GM12878 (cell line): ENCODE measurements around the gene LCOR. TPM values are rescaled to one million over a fixed set of nuclear protein-coding genes. Genes with fewer than 3 reads are reported as not detected.
"Not testable (repeated sequence)": the region's sequence is repeated elsewhere in the genome, so short reads cannot be mapped to it uniquely, and the experiment has no call there.

Source experiments
- ATAC-seq: fragments of 200-7000 bp; cut with Tn5 transposase; 3 replicates; pipeline ENCODE4 v1.9.1; 2020; ENCODE audit warnings: mild to moderate bottlenecking, moderate library complexity
- BruUV-seq: library from RNA; stranded (reverse); fragments of 400-500 nt; replicated peaks from 2 replicates; lab custom pipeline; 2021; lab: Mats Ljungman, UMichigan
- CTCF ChIA-PET: fragments of 300-600 bp; sonication (Branson Sonifier 250); formaldehyde crosslinking; extraction: SDS; loops from one replicate; lab custom pipeline; 2021; ENCODE audit warnings: inconsistent platforms; lab: Yijun Ruan, JAX
- POLR2A ChIA-PET: fragments of 350-600 bp; formaldehyde crosslinking; extraction: SDS; loops from one replicate; lab custom pipeline; 2021; ENCODE audit warnings: inconsistent platforms; lab: Charles Lee
- RAD21 ChIA-PET: fragments of 300-600 bp; sonication (Branson Sonifier 250); formaldehyde crosslinking; loops from one replicate; lab custom pipeline; 2023; ENCODE audit warnings: antibody characterized with exemption; ENCODE audit not compliant: unreplicated experiment; lab: Charles Lee
- SMC1A ChIA-PET: fragments of 300-600 bp; sonication (Branson Sonifier 250); formaldehyde crosslinking; loops from one replicate; lab custom pipeline; 2023; ENCODE audit not compliant: unreplicated experiment, uncharacterized antibody; lab: Charles Lee
- DNase-seq: peaks from one replicate; pipeline ENCODE4 v3.0.0-alpha.2; 2011; ENCODE audit warnings: low read depth, low spot score
- FAIRE-seq: peaks from 3 replicates; lab custom pipeline; 2011; peaks lifted over from hg19 to GRCh38; lab: Jason Lieb, UNC
- H2AFZ ChIP-seq: 2 replicates; pipeline ENCODE4 v1.6.0; 2011; ENCODE audit warnings: low read depth, low read length, control low read depth; ENCODE audit not compliant: control insufficient read depth
- H3K27ac ChIP-seq: 2 replicates; pipeline ENCODE4 v1.5.1; 2011; ENCODE audit warnings: control low read depth; ENCODE audit not compliant: control insufficient read depth, insufficient read depth
- H3K27me3 ChIP-seq, 2 experiments: replicated peaks in 1 of 2; 2 replicates each; pipeline versions ENCODE4 v1.6.0 to v1.6.1; 2011; ENCODE audit warnings: low read length in 1 of 2; ENCODE audit not compliant: control insufficient read depth in 2 of 2, insufficient read depth in 2 of 2
- H3K36me3 ChIP-seq, 2 experiments: 2 replicates each; pipeline ENCODE4 v1.5.1; 2011; ENCODE audit warnings: low read length in 1 of 2; ENCODE audit not compliant: control insufficient read depth in 2 of 2, insufficient read depth in 2 of 2
- H3K4me1 ChIP-seq: 2 replicates; pipeline ENCODE4 v1.6.1; 2011; ENCODE audit warnings: mild to moderate bottlenecking, low read length, moderate library complexity, mixed read lengths; ENCODE audit not compliant: control insufficient read depth, insufficient read depth
- H3K4me2 ChIP-seq: 2 replicates; pipeline ENCODE4 v1.6.0; 2011; ENCODE audit warnings: control low read depth; ENCODE audit not compliant: control insufficient read depth, insufficient read depth
- H3K4me3 ChIP-seq: fragments of 200-600 bp; sonication (generic); 2 replicates; pipeline ENCODE4 v1.5.1; 2016
- H3K79me2 ChIP-seq: 2 replicates; pipeline ENCODE4 v1.6.0; 2011; ENCODE audit warnings: low read length; ENCODE audit not compliant: control insufficient read depth, insufficient read depth
- H3K9ac ChIP-seq: 2 replicates; pipeline ENCODE4 v1.8.0; 2011; ENCODE audit warnings: low read length, control low read depth, mixed read lengths; ENCODE audit not compliant: control insufficient read depth, insufficient read depth
- H3K9me3 ChIP-seq: replicated peaks from 3 replicates; pipeline ENCODE4 v1.5.1; 2011; ENCODE audit warnings: mild to moderate bottlenecking, low read length; ENCODE audit not compliant: control insufficient read depth, insufficient read depth
- H4K20me1 ChIP-seq: 2 replicates; pipeline ENCODE4 v1.6.0; 2011; ENCODE audit not compliant: control insufficient read depth, insufficient read depth
- BHLHE40 ChIP-seq, 2 experiments: fragments of 450-650 bp in 1 of 2; IDR thresholded peaks; 2 replicates each; pipeline ENCODE4 v1.6.1; 2011 to 2017; ENCODE audit warnings: low read depth in 2 of 2, borderline replicate concordance in 1 of 2, improper control_type of control experiment in 1 of 2, low read length in 1 of 2, mild to moderate bottlenecking in 1 of 2
- BMI1 ChIP-seq: fragments of 450-650 bp; IDR thresholded peaks from 2 replicates; pipeline ENCODE4 v1.6.1; 2016; ENCODE audit warnings: mild to moderate bottlenecking, moderate library complexity, borderline replicate concordance
- NFIC ChIP-seq: IDR thresholded peaks from 2 replicates; pipeline ENCODE4 v1.6.1; 2012; ENCODE audit warnings: low read depth, mild to moderate bottlenecking, inconsistent platforms, low read length, moderate library complexity
- YBX1 ChIP-seq: fragments of 450-650 bp; IDR thresholded peaks from 2 replicates; pipeline ENCODE4 v1.6.1; 2016; ENCODE audit warnings: antibody characterized with exemption
- ZNF217 ChIP-seq: fragments of 450-650 bp; IDR thresholded peaks from 2 replicates; pipeline ENCODE4 v1.6.1; 2017; ENCODE audit warnings: antibody characterized with exemption, mild to moderate bottlenecking
- WGBS: methylation state at CpG from one replicate; pipeline ENCODE4 v1.1.6; 2016; ENCODE audit warnings: low lambda C conversion rate; ENCODE audit not compliant: insufficient replicate concordance, insufficient coverage; ENCODE audit errors: missing lambda C conversion rate; 5-methylcytosine and 5-hydroxymethylcytosine counted together
- in situ Hi-C: fragments of 300-500 bp; cut with MboI; formaldehyde crosslinking; loops from 9 replicates; pipeline ENCODE4 v1.14.3; 2018; ENCODE audit warnings: mixed read lengths
- intact Hi-C: fragments of 100-400 bp; cut with micrococcal nuclease; formaldehyde crosslinking; loops from one replicate; pipeline ENCODE4 v1.14.2; 2022; ENCODE audit not compliant: unreplicated experiment
- polyA plus RNA-seq, 11 experiments: library from polyadenylated mRNA; depleted of rRNA in 4 of 11; unstranded in 6 of 11; stranded (reverse) in 5 of 11; fragments of >200 nt; fragmentation: Nextera tagmentation in 4 of 11; fragmentation: Illumina TruSeq in 1 of 11; extraction: Ambion mirVana in 4 of 11; extraction: Trizol in 1 of 11; gene quantifications; 1 replicate in 1 of 11; 2 replicates in 10 of 11; pipeline versions ENCODE4 v1.2.1 to v1.2.3, GENCODE V29; 2011 to 2016; ENCODE audit warnings: inconsistent platforms in 2 of 11, missing spikeins in 2 of 11, low read depth in 1 of 11
- total RNA-seq, 4 experiments: library from RNA; depleted of rRNA in 3 of 4; stranded (reverse); fragments of >200 nt in 3 of 4; fragmentation: Illumina TruSeq in 1 of 4; extraction: Trizol in 1 of 4; gene quantifications; 2 replicates each; pipeline versions ENCODE4 v1.2.1 to v1.2.3, GENCODE V29; 2013 to 2021
- TF ChIP-seq, protein P1 (sequence below): fragments of 450-650 bp; IDR thresholded peaks from 2 replicates; pipeline ENCODE4 v1.6.1; 2017; ENCODE audit warnings: mild to moderate bottlenecking, moderate library complexity
- TF ChIP-seq, protein P2 (sequence below): fragments of 450-650 bp; formaldehyde crosslinking; IDR thresholded peaks from 2 replicates; pipeline ENCODE4 v1.4.0; 2020; ENCODE audit warnings: mild to moderate bottlenecking, moderate library complexity

The LCOR gene
- total and polyA plus RNA-seq, 10 of the 15 experiments (the other 5 are each of a cell fraction or from before 2014, with no cell fraction given): 1.6 to 22.0 (median 13.2) TPM

DNA sequence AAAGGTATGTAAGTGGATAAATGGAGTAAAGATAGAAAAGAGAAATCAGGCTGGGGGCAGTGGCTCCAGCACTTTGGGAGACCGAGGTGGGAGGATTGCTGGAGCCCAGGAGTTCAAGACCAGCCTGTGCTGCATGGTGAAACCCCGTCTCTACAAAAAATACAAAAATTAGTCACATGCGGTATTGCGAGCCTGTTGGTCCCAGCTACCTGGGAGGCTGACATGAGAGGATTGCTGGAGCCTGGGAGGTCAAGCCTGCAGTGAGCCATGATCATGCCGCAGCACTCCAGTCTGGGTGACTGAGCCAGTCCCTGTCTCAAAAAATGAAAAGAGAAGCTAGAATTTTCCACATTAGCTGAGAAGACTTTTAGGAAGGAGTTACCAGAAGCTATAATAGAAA lies 14.8 kb downstream of the LCOR start:
- Histone ChIP-seq H3K4me2 (no peak overlapping the region), H3K36me3 (peaks cover 0 to 1% of the 10 kb centered on the region in 2 experiments; a peak in 3 of 4 replicates), H3K9ac (no peak overlapping the region), H2AFZ (no peak overlapping the region), H3K9me3 (no peaks in the 10 kb centered on the region), H3K4me3 (no peak overlapping the region), H3K27ac (no peak overlapping the region), H3K79me2 (peaks cover 86% of the 10 kb centered on the region), H3K27me3 (no peaks in the 10 kb centered on the region), H4K20me1 (0 out of 2 replicates have a peak, but pooled peaks cover 2% of the 10 kb centered on the region), H3K4me1 (no peaks in the 10 kb centered on the region)
- ChIA-PET POLR2A (interaction anchor here (0.7 kb wide), 1 partner anchor 1287 kb away, joined by 4 read pairs; the partner anchor contains the start of gene R3HCC1L), RAD21 (no interaction called here), CTCF (interaction anchor here (1.3 to 1.4 kb wide), 2 partner anchors 9 to 178 kb away, joined by 4 to 6 read pairs; no protein-coding TSS in a partner anchor), SMC1A (interaction anchor here (0.6 to 2.2 kb wide), 4 partner anchors 13 to 41 kb away, joined by 3 to 6 read pairs (median 3); no protein-coding TSS in a partner anchor)
- FAIRE-seq: no peak
- in situ Hi-C loops (no loop called here), intact Hi-C loops (no loop called here)
- no peak for TF ChIP-seq BMI1
- no peak for TF ChIP-seq YBX1
- TF ChIP-seq, protein P1, sequence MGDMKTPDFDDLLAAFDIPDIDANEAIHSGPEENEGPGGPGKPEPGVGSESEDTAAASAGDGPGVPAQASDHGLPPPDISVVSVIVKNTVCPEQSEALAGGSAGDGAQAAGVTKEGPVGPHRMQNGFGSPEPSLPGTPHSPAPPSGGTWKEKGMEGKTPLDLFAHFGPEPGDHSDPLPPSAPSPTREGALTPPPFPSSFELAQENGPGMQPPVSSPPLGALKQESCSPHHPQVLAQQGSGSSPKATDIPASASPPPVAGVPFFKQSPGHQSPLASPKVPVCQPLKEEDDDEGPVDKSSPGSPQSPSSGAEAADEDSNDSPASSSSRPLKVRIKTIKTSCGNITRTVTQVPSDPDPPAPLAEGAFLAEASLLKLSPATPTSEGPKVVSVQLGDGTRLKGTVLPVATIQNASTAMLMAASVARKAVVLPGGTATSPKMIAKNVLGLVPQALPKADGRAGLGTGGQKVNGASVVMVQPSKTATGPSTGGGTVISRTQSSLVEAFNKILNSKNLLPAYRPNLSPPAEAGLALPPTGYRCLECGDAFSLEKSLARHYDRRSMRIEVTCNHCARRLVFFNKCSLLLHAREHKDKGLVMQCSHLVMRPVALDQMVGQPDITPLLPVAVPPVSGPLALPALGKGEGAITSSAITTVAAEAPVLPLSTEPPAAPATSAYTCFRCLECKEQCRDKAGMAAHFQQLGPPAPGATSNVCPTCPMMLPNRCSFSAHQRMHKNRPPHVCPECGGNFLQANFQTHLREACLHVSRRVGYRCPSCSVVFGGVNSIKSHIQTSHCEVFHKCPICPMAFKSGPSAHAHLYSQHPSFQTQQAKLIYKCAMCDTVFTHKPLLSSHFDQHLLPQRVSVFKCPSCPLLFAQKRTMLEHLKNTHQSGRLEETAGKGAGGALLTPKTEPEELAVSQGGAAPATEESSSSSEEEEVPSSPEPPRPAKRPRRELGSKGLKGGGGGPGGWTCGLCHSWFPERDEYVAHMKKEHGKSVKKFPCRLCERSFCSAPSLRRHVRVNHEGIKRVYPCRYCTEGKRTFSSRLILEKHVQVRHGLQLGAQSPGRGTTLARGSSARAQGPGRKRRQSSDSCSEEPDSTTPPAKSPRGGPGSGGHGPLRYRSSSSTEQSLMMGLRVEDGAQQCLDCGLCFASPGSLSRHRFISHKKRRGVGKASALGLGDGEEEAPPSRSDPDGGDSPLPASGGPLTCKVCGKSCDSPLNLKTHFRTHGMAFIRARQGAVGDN: no peak
- TF ChIP-seq ZNF217: no peak
- TF ChIP-seq NFIC: no peak
- TF ChIP-seq BHLHE40 (IDR thresholded peaks at IDR 0.05; ENCODE audit: borderline replicate concordance in 1 of 2, low read depth in 2 of 2, low read length in 1 of 2): no peak
- TF ChIP-seq, protein P2, sequence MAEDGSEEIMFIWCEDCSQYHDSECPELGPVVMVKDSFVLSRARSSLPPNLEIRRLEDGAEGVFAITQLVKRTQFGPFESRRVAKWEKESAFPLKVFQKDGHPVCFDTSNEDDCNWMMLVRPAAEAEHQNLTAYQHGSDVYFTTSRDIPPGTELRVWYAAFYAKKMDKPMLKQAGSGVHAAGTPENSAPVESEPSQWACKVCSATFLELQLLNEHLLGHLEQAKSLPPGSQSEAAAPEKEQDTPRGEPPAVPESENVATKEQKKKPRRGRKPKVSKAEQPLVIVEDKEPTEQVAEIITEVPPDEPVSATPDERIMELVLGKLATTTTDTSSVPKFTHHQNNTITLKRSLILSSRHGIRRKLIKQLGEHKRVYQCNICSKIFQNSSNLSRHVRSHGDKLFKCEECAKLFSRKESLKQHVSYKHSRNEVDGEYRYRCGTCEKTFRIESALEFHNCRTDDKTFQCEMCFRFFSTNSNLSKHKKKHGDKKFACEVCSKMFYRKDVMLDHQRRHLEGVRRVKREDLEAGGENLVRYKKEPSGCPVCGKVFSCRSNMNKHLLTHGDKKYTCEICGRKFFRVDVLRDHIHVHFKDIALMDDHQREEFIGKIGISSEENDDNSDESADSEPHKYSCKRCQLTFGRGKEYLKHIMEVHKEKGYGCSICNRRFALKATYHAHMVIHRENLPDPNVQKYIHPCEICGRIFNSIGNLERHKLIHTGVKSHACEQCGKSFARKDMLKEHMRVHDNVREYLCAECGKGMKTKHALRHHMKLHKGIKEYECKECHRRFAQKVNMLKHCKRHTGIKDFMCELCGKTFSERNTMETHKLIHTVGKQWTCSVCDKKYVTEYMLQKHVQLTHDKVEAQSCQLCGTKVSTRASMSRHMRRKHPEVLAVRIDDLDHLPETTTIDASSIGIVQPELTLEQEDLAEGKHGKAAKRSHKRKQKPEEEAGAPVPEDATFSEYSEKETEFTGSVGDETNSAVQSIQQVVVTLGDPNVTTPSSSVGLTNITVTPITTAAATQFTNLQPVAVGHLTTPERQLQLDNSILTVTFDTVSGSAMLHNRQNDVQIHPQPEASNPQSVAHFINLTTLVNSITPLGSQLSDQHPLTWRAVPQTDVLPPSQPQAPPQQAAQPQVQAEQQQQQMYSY: no peak
- 75% methylated on average over 5 of the region's 5 CpGs for WGBS
- no peak for ATAC-seq
- no TSS peak for BruUV-seq
- no peak for DNase-seq

DNA sequence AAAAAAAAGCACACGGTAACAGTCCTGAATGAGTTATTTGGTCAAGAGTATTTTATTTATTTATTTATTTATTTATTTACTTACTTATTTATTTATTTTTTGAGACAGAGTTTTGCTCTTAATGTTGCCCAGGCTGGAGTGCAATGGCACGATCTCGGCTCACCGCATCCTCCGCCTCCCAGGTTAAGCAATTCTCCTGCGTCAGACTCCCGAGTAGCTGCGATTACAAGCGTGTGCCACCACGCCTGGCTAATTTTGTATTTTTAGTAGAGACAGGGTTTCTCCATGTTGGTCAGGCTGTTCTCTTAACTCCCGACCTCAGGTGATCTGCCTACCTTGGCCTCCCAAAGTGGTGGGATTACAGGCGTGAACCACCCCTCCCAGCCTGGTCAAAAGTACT lies 15.3 kb downstream of the LCOR start:
- H3K9me3 ChIP-seq, DNase-seq, H3K27ac ChIP-seq, FAIRE-seq, H3K4me3 ChIP-seq, intact Hi-C loops, H3K4me2 ChIP-seq, RAD21 ChIA-PET, H2AFZ ChIP-seq, in situ Hi-C loops, H3K4me1 ChIP-seq, H3K36me3 ChIP-seq, ATAC-seq, H3K27me3 ChIP-seq, H3K9ac ChIP-seq, H4K20me1 ChIP-seq, BruUV-seq: not testable (repeated sequence)
- 86% methylated on average over 8 of the region's 12 CpGs for WGBS
- POLR2A ChIA-PET: interaction anchor here (0.7 kb wide), 1 partner anchor 1287 kb away, joined by 4 read pairs; the partner anchor contains the start of gene R3HCC1L
- SMC1A ChIA-PET: interaction anchor here (0.6 to 2.2 kb wide), 4 partner anchors 13 to 40 kb away, joined by 3 to 6 read pairs (median 3); no protein-coding TSS in a partner anchor
- CTCF ChIA-PET: interaction anchor here (1.4 kb wide), 1 partner anchor 178 kb away, joined by 6 read pairs; no protein-coding TSS in a partner anchor
- H3K79me2 ChIP-seq: peaks cover 87% of the 10 kb centered on the region
